ENCODE measurements around the gene FOXF1.

- TF ChIP-seq CTCF (IDR thresholded peaks at IDR 0.05) (no peak), POLR2A (IDR thresholded peaks at IDR 0.05) (no peak)
These were observed 44.9 kb upstream of the FOXF1 start for GRCh38 chr16:86465434-86465833.

All from right lobe of liver (tissue), 4 donors.